Endothelial cell of umbilical vein (primary cell): ENCODE results near the gene IGFL1. TPM values are rescaled to one million over a fixed set of nuclear protein-coding genes. Genes with fewer than 3 reads are reported as not detected.

Source experiments
- BruUV-seq: library from RNA; stranded (reverse); fragments of 400-500 nt; replicated peaks from 2 replicates; lab custom pipeline; 2021; lab: Mats Ljungman, UMichigan
- CTCF ChIA-PET: fragments of 300-600, 350-600 bp; sonication (Branson Sonifier 250); formaldehyde crosslinking; loops from one replicate; lab custom pipeline; 2021; ENCODE audit warnings: antibody characterized with exemption, inconsistent platforms; lab: Charles Lee
- POLR2A ChIA-PET: fragments of 300-600, 350-600 bp; sonication (Branson Sonifier 250); formaldehyde crosslinking; loops from one replicate; lab custom pipeline; 2021; ENCODE audit warnings: antibody characterized with exemption, inconsistent platforms; lab: Charles Lee
- DNase-seq: peaks from one replicate; pipeline ENCODE4 v3.0.0-alpha.2; 2011; ENCODE audit warnings: low read depth, low spot score
- FAIRE-seq: peaks from 2 replicates; lab custom pipeline; 2011; peaks lifted over from hg19 to GRCh38; lab: Jason Lieb, UNC
- H2AFZ ChIP-seq: 2 replicates; pipeline ENCODE4 v1.6.0; 2012; ENCODE audit warnings: low read depth, low read length, control low read depth, inconsistent platforms
- H3K27ac ChIP-seq: 2 replicates; pipeline ENCODE4 v1.5.1; 2011; ENCODE audit warnings: low read depth, mild to moderate bottlenecking, control low read depth, low read length, moderate library complexity; ENCODE audit not compliant: insufficient read depth
- H3K27me3 ChIP-seq, 2 experiments: 2 replicates each; pipeline versions ENCODE4 v1.6.0 to v1.6.1; 2011; ENCODE audit warnings: low read length in 2 of 2, mixed read lengths in 1 of 2; ENCODE audit not compliant: control insufficient read depth in 2 of 2, insufficient read depth in 2 of 2
- H3K36me3 ChIP-seq, 2 experiments: 2 replicates in 1 of 2; 3 replicates in 1 of 2; pipeline ENCODE4 v1.5.1; 2011; ENCODE audit warnings: low read length in 2 of 2, mild to moderate bottlenecking in 1 of 2, moderate library complexity in 1 of 2; ENCODE audit not compliant: control insufficient read depth in 2 of 2, insufficient read depth in 2 of 2; ENCODE audit errors: extremely low read depth in 1 of 2
- H3K4me1 ChIP-seq: 3 replicates; pipeline ENCODE4 v1.5.1; 2011; ENCODE audit warnings: mild to moderate bottlenecking, low read length; ENCODE audit not compliant: control insufficient read depth, insufficient read depth; ENCODE audit errors: extremely low read depth
- H3K4me2 ChIP-seq: 2 replicates; pipeline ENCODE4 v1.6.1; 2011; ENCODE audit warnings: low read length, control low read depth, mixed read lengths; ENCODE audit not compliant: insufficient read depth
- H3K4me3 ChIP-seq, 3 experiments: fragments of 200-600 bp in 1 of 3; sonication (generic), shearing (Covaris generic) in 1 of 3; replicated peaks in 1 of 3; 2 replicates each; pipeline ENCODE4 v1.5.1; 2011 to 2016; ENCODE audit warnings: control low read depth in 3 of 3, low read length in 3 of 3, mild to moderate bottlenecking in 2 of 3, inconsistent platforms in 1 of 3, low read depth in 1 of 3, moderate library complexity in 1 of 3; ENCODE audit not compliant: insufficient read depth in 1 of 3
- H3K79me2 ChIP-seq: 2 replicates; pipeline ENCODE4 v1.6.0; 2012; ENCODE audit warnings: low read length, inconsistent platforms; ENCODE audit not compliant: control insufficient read depth, insufficient read depth
- H3K9ac ChIP-seq: replicated peaks from 2 replicates; pipeline ENCODE3; 2011; ENCODE audit warnings: low read length, control low read depth; ENCODE audit not compliant: insufficient read depth; ENCODE audit errors: extremely low read depth
- H3K9me1 ChIP-seq: replicated peaks from 3 replicates; pipeline ENCODE4 v1.6.0; 2011; ENCODE audit warnings: mild to moderate bottlenecking, low read length; ENCODE audit not compliant: control insufficient read depth, insufficient read depth; ENCODE audit errors: extremely low read depth
- H3K9me3 ChIP-seq: replicated peaks from 2 replicates; pipeline ENCODE4 v1.5.1; 2012; ENCODE audit warnings: low read length, inconsistent platforms; ENCODE audit not compliant: control insufficient read depth, insufficient read depth
- H4K20me1 ChIP-seq: replicated peaks from 2 replicates; pipeline ENCODE3; 2011; ENCODE audit warnings: mild to moderate bottlenecking, low read length; ENCODE audit not compliant: control insufficient read depth, insufficient read depth; ENCODE audit errors: extremely low read depth
- CTCF ChIP-seq, 2 donors: IDR thresholded peaks; 1 replicate in 1 of 2; 2 replicates in 1 of 2; pipeline ENCODE4 v1.5.1; 2011; ENCODE audit warnings: low read length in 2 of 2, mild to moderate bottlenecking in 2 of 2, moderate library complexity in 2 of 2, control low read depth in 1 of 2, inconsistent platforms in 1 of 2, low read depth in 1 of 2; ENCODE audit not compliant: insufficient read depth in 1 of 2; ENCODE audit errors: extremely low read depth in 1 of 2
- EZH2 ChIP-seq: IDR thresholded peaks from 2 replicates; pipeline ENCODE4 v1.6.1; 2012; ENCODE audit warnings: borderline replicate concordance, low read depth, mild to moderate bottlenecking, moderate library complexity, low read length, inconsistent platforms; ENCODE audit not compliant: severe bottlenecking
- FOS ChIP-seq: IDR thresholded peaks from 2 replicates; pipeline ENCODE4 v1.6.1; 2011; ENCODE audit warnings: mild to moderate bottlenecking, low read length, moderate library complexity, borderline replicate concordance; ENCODE audit not compliant: insufficient read depth
- GATA2 ChIP-seq: IDR thresholded peaks from 2 replicates; pipeline ENCODE4 v1.7.0; 2011; ENCODE audit warnings: low read depth, mild to moderate bottlenecking, moderate library complexity, mixed read lengths, low read length; ENCODE audit not compliant: insufficient read length, insufficient read depth
- JUN ChIP-seq: IDR thresholded peaks from 2 replicates; pipeline ENCODE4 v1.6.1; 2011; ENCODE audit warnings: borderline replicate concordance, low read depth; ENCODE audit not compliant: insufficient read length, insufficient read depth
- MAX ChIP-seq: IDR thresholded peaks from 2 replicates; pipeline ENCODE4 v1.6.1; 2011; ENCODE audit not compliant: insufficient read depth, insufficient read length
- MYC ChIP-seq: IDR thresholded peaks from one replicate; pipeline ENCODE4 v1.6.1; 2011; ENCODE audit warnings: mild to moderate bottlenecking, low read depth, low read length
- POLR2A ChIP-seq: IDR thresholded peaks from 2 replicates; pipeline ENCODE4 v1.6.1; 2012; ENCODE audit warnings: low read depth, mild to moderate bottlenecking, control low read depth, low read length
- POLR2AphosphoS5 ChIP-seq: IDR thresholded peaks from 2 replicates; pipeline ENCODE4 v1.6.1; 2012; ENCODE audit warnings: low read depth, mild to moderate bottlenecking, control low read depth, low read length, moderate library complexity; ENCODE audit not compliant: insufficient read depth
- dilution Hi-C: fragments of 300-500 bp; cut with MboI; formaldehyde crosslinking; loops from one replicate; pipeline ENCODE4 v1.15.0; 2019; ENCODE audit warnings: low sequenced_read_pairs; ENCODE audit not compliant: extremely low pct_ligation_motif_present
- intact Hi-C: fragments of 100-400 bp; cut with micrococcal nuclease; formaldehyde crosslinking; loops from one replicate; pipeline ENCODE4 v1.10.0; 2022
- polyA plus RNA-seq, 4 experiments: library from polyadenylated mRNA; depleted of rRNA in 3 of 4; stranded (reverse) in 3 of 4; unstranded in 1 of 4; fragments of >200 nt; gene quantifications; 2 replicates each; pipeline versions ENCODE4 v1.2.1 to v1.2.3, GENCODE V29; 2011 to 2012; ENCODE audit warnings: missing spikeins in 1 of 4
- total RNA-seq: library from RNA; stranded (reverse); gene quantifications from 2 replicates; pipeline ENCODE4 v1.2.3, GENCODE V29; 2021

IGFL1 gene
- total and polyA plus RNA-seq, 2 donors (not counting 3 experiments of a cell fraction or from before 2014, with no cell fraction given) = not detected

- Histone ChIP-seq H3K79me2 (no peaks in the 10 kb centered on the region), H3K4me2 (no peak overlapping the region), H3K27ac (no peak overlapping the region), H4K20me1 (no peaks in the 10 kb centered on the region), H3K9me1 (no peaks in the 10 kb centered on the region), H3K4me3 (no peak overlapping the region), H3K27me3 (peaks cover 2 to 11% of the 10 kb centered on the region in 2 experiments), H2AFZ (no peak overlapping the region), H3K9ac (no peak overlapping the region), H3K9me3 (no peaks in the 10 kb centered on the region), H3K36me3 (no peaks in the 10 kb centered on the region), H3K4me1 (no peaks in the 10 kb centered on the region)
- no peak for TF ChIP-seq GATA2
- TF ChIP-seq FOS = no peak
- TF ChIP-seq MAX = no peak
- TF ChIP-seq POLR2AphosphoS5 = no peak
- no peak for TF ChIP-seq EZH2
- no peak for TF ChIP-seq MYC
- TF ChIP-seq POLR2A = no peak
- TF ChIP-seq JUN = no peak
- no peak for TF ChIP-seq CTCF (IDR thresholded peaks at IDR 0.05; ENCODE audit: extremely low read depth in 1 of 2, insufficient read depth in 1 of 2, low read depth in 1 of 2, low read length in 2 of 2)
- no TSS peak for BruUV-seq
- CTCF ChIA-PET = no interaction called here
- POLR2A ChIA-PET = no interaction called here
- FAIRE-seq (no peak), DNase-seq (no peak)
- dilution Hi-C loops = no loop called here
- intact Hi-C loops = loop anchor here (5.0 kb wide), 1 partner anchor 287 kb away; no protein-coding TSS in a partner anchor
Observed at GRCh38 chr19:46213806-46214205, 15.7 kb upstream of the IGFL1 start.
